Keratinocyte (primary cell): Measurements from ENCODE around the gene ADGRA1.

Experiments
- CTCF ChIP-seq, 3 experiments: IDR thresholded peaks in 1 of 3; conservative IDR thresholded peaks in 1 of 3; optimal IDR thresholded peaks in 1 of 3; 2 replicates in 2 of 3; 3 replicates in 1 of 3; pipeline versions ENCODE3 to v1.5.1; 2011; ENCODE audit warnings: low read length in 3 of 3, mild to moderate bottlenecking in 3 of 3, moderate library complexity in 2 of 3, control low read depth in 1 of 3, inconsistent platforms in 1 of 3; ENCODE audit not compliant: insufficient read depth in 2 of 3; ENCODE audit errors: extremely low read depth in 1 of 3
- EZH2 ChIP-seq: IDR thresholded peaks from one replicate; pipeline ENCODE4 v1.6.1; 2012; ENCODE audit warnings: inconsistent platforms, mild to moderate bottlenecking, low read length, moderate library complexity

GRCh38 chr10:133135116-133135465, 47.4 kb downstream of the ADGRA1 start:
- TF ChIP-seq CTCF (optimal IDR thresholded peaks at IDR 0.05 in 1 of 3, IDR thresholded peaks at IDR 0.05 in 1 of 3, conservative IDR thresholded peaks at IDR 0.05 in 1 of 3; ENCODE audit: extremely low read depth in 1 of 3, insufficient read depth in 2 of 3, low read length in 3 of 3) (no peak), EZH2 (no peak)
